GM12873 (cell line): ENCODE data around the gene ACP5.
A peak's percentile ranks its signal among the peaks of the same experiment; 100 is the strongest.

Experiments used
- CTCF ChIP-seq: IDR thresholded peaks from 2 replicates; pipeline ENCODE4 v1.5.1; 2012; ENCODE audit warnings: low read depth, mild to moderate bottlenecking, moderate library complexity, low read length, control low read depth; ENCODE audit not compliant: insufficient read depth; ENCODE audit errors: missing control alignments

Gene ACP5

GRCh38 chr19:11577451-11578257 is at the start of gene ACP5:
Gene ACP5 (minus strand): TSS chr19:11577645. CDS start chr19:11577317, 328 bp downstream.
- no peak for TF ChIP-seq CTCF

DNA sequence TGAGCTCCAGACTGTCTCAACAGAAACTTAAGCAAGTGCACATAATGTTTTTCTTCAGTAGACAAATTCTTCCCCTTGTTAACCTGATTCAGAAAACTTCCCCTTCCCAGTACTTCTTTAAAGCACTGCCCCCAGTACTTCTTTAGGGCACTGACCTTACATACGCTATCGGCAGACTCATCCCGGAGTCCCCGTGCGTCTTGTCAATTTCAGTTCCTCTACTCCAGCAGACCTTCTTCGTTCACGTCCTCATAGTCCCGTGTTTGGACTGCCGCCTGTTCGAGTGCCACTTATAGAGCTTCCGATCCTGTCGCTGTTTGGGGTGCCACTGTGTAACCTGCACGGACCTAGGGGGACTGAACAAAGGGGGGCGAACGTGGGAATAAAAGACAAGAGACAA is 48.8 kb upstream of the ACP5 start:
- no peak for TF ChIP-seq CTCF

GRCh38 chr19:11624069-11624463 is 46.6 kb upstream of the ACP5 start:
- no peak for TF ChIP-seq CTCF

DNA sequence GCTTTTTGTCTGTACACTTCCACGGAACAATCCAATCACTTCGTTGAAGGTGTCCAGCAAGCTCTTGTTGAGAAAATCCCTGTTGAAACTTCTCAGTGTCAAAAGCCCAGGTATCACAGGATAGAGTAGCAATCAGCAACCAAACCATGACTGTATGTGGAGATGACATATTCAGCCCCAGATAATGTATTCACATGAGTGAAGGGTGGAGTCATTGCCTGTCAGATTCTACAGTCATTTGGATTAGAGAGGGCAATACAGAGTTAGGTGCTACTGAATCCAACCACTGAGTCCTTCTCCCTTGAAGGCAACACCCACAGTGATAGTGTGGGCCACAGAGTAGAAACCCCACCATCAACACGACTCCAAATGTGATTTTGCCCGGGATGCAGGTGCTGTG is 43.1 kb upstream of the ACP5 start:
- TF ChIP-seq CTCF: no peak

- TF ChIP-seq CTCF: no peak
Measured at GRCh38 chr19:11617180-11618062, 40.0 kb upstream of the ACP5 start.

DNA sequence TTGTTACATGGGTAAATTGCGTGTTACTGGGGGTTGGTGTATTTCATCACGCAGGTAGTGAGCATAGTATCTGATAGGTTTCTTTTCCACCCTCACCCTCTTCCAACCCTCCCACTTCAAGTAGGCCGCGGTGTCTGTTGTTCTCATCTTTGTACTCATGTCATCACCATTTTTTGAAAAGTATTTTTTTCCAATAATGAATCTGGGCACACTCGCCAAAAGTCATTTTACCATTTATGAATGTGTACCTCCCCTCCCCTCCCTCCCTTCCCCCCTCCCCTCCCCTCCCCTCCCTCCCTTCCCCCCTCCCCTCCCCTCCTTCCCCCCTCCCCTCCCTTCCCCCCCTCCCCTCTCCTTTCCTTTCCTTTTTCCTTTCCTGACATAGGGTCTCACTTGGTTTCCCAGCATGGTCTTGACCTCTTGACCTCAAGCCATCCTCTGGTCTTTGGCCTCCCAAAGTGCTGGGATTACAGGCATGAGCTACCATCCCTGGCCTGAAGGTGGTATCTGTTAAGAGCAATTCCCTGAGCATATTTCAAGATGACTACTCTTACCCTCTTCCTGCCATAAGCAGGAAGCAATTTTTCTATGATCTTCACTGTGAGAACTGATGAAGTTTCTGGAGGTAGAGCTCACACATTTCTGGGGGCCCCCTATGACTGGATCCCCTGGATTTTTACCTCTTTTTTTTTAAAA is 35.5 kb upstream of the ACP5 start:
- peak; percentile 21 for TF ChIP-seq CTCF

- no peak for TF ChIP-seq CTCF
Measured at GRCh38 chr19:11611730-11612129, 34.3 kb upstream of the ACP5 start.
